MCF 10A (cell line): ENCODE results near the gene GOLGA2. TPM values are rescaled to one million over a fixed set of nuclear protein-coding genes. Genes with fewer than 3 reads are reported as not detected.

Source experiments
- BruUV-seq: library from RNA; stranded (reverse); fragments of 400-500 nt; replicated peaks from 2 replicates; lab custom pipeline; 2021; lab: Mats Ljungman, UMichigan
- CTCF ChIA-PET: fragments of 300-600 bp; sonication (Branson Sonifier 250); formaldehyde crosslinking; extraction: SDS; loops from one replicate; lab custom pipeline; 2021; ENCODE audit warnings: antibody characterized with exemption, inconsistent platforms; lab: Yijun Ruan, JAX
- POLR2A ChIA-PET: fragments of 300-600, 350-650 bp; sonication (Branson Sonifier 250); formaldehyde crosslinking; extraction: SDS; loops from one replicate; lab custom pipeline; 2020; ENCODE audit warnings: antibody characterized with exemption, inconsistent platforms; lab: Yijun Ruan, JAX
- DNase-seq: peaks from one replicate; pipeline ENCODE4 v3.0.0-alpha.2; 2018; ENCODE audit not compliant: unreplicated experiment
- H3K27ac Mint-ChIP-seq: one replicate; pipeline ENCODE4 v1.8.0; 2022; ENCODE audit warnings: mild to moderate bottlenecking, low read depth, mixed read lengths; ENCODE audit not compliant: unreplicated experiment
- H3K27me3 Mint-ChIP-seq: one replicate; pipeline ENCODE4 v1.8.0; 2022; ENCODE audit warnings: mixed read lengths; ENCODE audit not compliant: insufficient read depth, unreplicated experiment
- H3K36me3 Mint-ChIP-seq: one replicate; pipeline ENCODE4 v1.8.0; 2022; ENCODE audit warnings: mild to moderate bottlenecking, moderate library complexity, mixed read lengths; ENCODE audit not compliant: insufficient read depth, unreplicated experiment
- H3K4me1 Mint-ChIP-seq: one replicate; pipeline ENCODE4 v1.8.0; 2022; ENCODE audit warnings: mixed read lengths; ENCODE audit not compliant: insufficient read depth, unreplicated experiment
- H3K4me3 Mint-ChIP-seq: one replicate; pipeline ENCODE4 v1.8.0; 2022; ENCODE audit warnings: mild to moderate bottlenecking, moderate library complexity, mixed read lengths; ENCODE audit not compliant: unreplicated experiment
- H3K9me3 Mint-ChIP-seq: one replicate; pipeline ENCODE4 v1.8.0; 2022; ENCODE audit warnings: mixed read lengths; ENCODE audit not compliant: unreplicated experiment
- intact Hi-C: fragments of 100-400 bp; cut with micrococcal nuclease; formaldehyde crosslinking; loops from 2 replicates; pipeline ENCODE4 v1.14.1; 2022
- total RNA-seq: library from RNA; stranded (reverse); gene quantifications from 2 replicates; pipeline ENCODE4 v1.2.3, GENCODE V29; 2022
- TF ChIP-seq, protein P1 (sequence below): fragments of 200-600 bp; IDR thresholded peaks from one replicate; pipeline ENCODE4 v1.8.0; 2022; ENCODE audit warnings: antibody characterized with exemption, mild to moderate bottlenecking; ENCODE audit not compliant: unreplicated experiment

GOLGA2 gene
- total RNA-seq, 1 experiment from 2014 or later = 124 TPM

DNA sequence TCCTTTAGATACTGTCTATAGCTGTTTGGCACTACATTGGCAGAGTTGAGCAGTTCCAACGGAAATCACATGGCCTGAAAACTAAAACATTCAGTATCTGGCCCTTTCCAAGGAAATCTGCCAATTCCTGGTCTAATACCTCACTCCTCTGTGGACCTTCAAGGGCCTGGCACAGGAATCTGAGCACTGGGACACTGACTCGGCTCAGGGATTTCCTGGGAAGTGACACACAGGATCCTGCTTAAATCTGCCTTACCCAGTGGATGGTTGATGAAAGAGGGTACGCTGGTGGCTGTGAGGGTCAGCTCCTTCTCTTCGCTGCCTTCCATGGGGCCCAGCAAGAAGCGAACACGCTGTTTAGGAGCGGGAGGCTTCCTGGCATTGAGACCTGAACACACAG, 45.5 kb upstream of the GOLGA2 start:
- intact Hi-C loops = no loop called here
- POLR2A ChIA-PET = interaction anchor here (1.0 to 2.6 kb wide), 9 partner anchors 12 to 232 kb away, joined by 3 to 14 read pairs (median 6); partner anchors contain the start of genes SLC27A4 and URM1
- Mint-ChIP-seq H3K4me3 (peak overlapping the region; percentile 86), H3K27ac (peak overlapping the region; percentile 95), H3K27me3 (no peaks in the 10 kb centered on the region), H3K36me3 (peaks cover 49% of the 10 kb centered on the region), H3K9me3 (no peaks in the 10 kb centered on the region), H3K4me1 (peaks cover 7% of the 10 kb centered on the region)
- no peak for DNase-seq
- TF ChIP-seq, protein P1, sequence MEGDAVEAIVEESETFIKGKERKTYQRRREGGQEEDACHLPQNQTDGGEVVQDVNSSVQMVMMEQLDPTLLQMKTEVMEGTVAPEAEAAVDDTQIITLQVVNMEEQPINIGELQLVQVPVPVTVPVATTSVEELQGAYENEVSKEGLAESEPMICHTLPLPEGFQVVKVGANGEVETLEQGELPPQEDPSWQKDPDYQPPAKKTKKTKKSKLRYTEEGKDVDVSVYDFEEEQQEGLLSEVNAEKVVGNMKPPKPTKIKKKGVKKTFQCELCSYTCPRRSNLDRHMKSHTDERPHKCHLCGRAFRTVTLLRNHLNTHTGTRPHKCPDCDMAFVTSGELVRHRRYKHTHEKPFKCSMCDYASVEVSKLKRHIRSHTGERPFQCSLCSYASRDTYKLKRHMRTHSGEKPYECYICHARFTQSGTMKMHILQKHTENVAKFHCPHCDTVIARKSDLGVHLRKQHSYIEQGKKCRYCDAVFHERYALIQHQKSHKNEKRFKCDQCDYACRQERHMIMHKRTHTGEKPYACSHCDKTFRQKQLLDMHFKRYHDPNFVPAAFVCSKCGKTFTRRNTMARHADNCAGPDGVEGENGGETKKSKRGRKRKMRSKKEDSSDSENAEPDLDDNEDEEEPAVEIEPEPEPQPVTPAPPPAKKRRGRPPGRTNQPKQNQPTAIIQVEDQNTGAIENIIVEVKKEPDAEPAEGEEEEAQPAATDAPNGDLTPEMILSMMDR = no peak
- CTCF ChIA-PET = interaction anchor here (0.6 to 2.1 kb wide), 7 partner anchors 20 to 1319 kb away, joined by 3 to 9 read pairs (median 4); no protein-coding TSS in a partner anchor
- BruUV-seq = no TSS peak

DNA sequence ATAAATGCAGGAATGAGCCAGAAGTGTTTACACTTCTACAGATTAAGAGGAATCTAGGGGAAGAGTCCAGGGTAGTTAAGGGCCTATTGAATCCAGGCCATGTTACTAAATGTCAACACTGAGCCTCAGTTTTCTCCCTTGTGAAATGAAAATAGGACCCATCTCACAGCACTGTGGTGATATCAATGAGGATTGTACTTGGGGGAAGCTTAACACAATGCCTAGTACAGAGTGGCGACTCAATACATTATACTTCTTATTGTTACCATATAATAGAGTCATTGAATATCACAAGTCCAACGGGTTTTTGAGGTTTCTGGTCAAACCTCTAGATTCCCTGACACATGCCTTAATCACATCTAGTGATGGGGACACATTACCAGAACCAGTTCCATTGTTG, 41.8 kb upstream of the GOLGA2 start:
- no peak overlapping the region for H3K27ac Mint-ChIP-seq
- TF ChIP-seq, protein P1 = no peak
- intact Hi-C loops = no loop called here
- ChIA-PET CTCF (interaction anchor here (0.5 to 0.6 kb wide), 2 partner anchors 292 to 612 kb away, joined by 3 to 4 read pairs; no protein-coding TSS in a partner anchor), POLR2A (interaction anchor here (0.7 kb wide), 1 partner anchor 8 kb away, joined by 3 read pairs; no protein-coding TSS in a partner anchor)
- no peaks in the 10 kb centered on the region for H3K4me1 Mint-ChIP-seq
- BruUV-seq = no TSS peak
- H3K27me3 Mint-ChIP-seq = no peaks in the 10 kb centered on the region
- no peaks in the 10 kb centered on the region for H3K9me3 Mint-ChIP-seq
- peaks cover 70% of the 10 kb centered on the region for H3K36me3 Mint-ChIP-seq
- H3K4me3 Mint-ChIP-seq = no peak overlapping the region
- no peak for DNase-seq

DNA sequence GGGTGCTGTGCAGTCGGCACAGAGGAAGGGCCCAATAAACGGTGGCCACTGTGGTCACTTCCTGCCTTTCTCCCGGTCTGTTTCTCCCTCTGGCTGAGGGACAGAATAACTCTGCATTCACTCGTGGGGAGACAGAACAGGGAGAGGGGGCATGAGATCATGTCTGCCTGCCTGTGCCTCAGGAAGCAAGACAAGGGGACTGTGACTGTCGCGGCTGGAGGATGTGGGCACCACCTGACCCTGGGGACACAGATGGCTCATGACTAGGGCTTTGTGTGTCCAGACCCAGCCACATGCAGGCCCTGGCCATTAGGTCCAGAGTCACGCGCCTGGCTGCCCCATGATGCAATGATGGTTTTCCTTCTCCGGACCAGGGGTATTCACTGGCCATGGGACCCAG, 40.6 kb upstream of the GOLGA2 start:
- BruUV-seq = no TSS peak
- Mint-ChIP-seq H3K4me3 (no peak overlapping the region), H3K27ac (no peak overlapping the region), H3K9me3 (no peaks in the 10 kb centered on the region), H3K4me1 (no peaks in the 10 kb centered on the region), H3K27me3 (no peaks in the 10 kb centered on the region), H3K36me3 (peaks cover 77% of the 10 kb centered on the region)
- CTCF ChIA-PET = no interaction called here
- TF ChIP-seq, protein P1 = no peak
- POLR2A ChIA-PET = no interaction called here
- intact Hi-C loops = no loop called here
- no peak for DNase-seq

DNA sequence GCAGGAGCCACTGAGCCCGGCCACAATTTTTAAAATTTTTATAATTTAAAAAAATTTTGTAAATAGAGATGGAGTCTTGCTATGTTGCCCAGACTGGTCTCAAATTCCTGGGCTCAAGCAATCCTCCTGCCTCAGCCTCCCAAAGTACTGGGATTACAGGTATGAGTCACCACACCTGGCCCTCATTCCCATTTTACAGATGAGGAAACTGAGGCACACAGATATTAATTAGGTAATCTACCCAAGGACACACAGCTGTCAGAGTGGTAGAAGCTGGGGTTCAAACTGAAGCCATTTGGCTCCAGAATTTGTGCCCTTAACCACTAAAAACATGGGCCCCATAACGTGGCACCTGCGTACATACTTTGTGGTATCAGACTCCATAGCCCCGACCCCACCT, 38.9 kb upstream of the GOLGA2 start:
- intact Hi-C loops = no loop called here
- CTCF ChIA-PET = no interaction called here
- H3K36me3 Mint-ChIP-seq = peaks cover 88% of the 10 kb centered on the region
- BruUV-seq = no TSS peak
- H3K4me3 Mint-ChIP-seq = no peak overlapping the region
- no peaks in the 10 kb centered on the region for H3K27me3 Mint-ChIP-seq
- DNase-seq = no peak
- H3K9me3 Mint-ChIP-seq = no peaks in the 10 kb centered on the region
- H3K4me1 Mint-ChIP-seq = no peaks in the 10 kb centered on the region
- no peak overlapping the region for H3K27ac Mint-ChIP-seq
- TF ChIP-seq, protein P1 = no peak
- POLR2A ChIA-PET = interaction anchor here (0.6 to 1.4 kb wide), 2 partner anchors 27 to 798 kb away, joined by 3 to 4 read pairs; no protein-coding TSS in a partner anchor
